Measurements from ENCODE around the gene PARN.
"Not testable (repeated sequence)": the region's sequence is repeated elsewhere in the genome, so short reads cannot be mapped to it uniquely, and the experiment has no call there.

The PARN gene

GRCh38 chr16:14437426-14437825 is 192.6 kb downstream of the PARN start:
- DNase-seq (ENCODE audit: low spot score), result no peak

GRCh38 chr16:14436401-14436955 is 193.6 kb downstream of the PARN start:
- DNase-seq (ENCODE audit: low spot score), result no peak

GRCh38 chr16:14434860-14435259 is 195.2 kb downstream of the PARN start:
- DNase-seq (ENCODE audit: low spot score), result no peak

GRCh38 chr16:14428971-14429637 is 201.0 kb downstream of the PARN start:
- not testable (repeated sequence) for DNase-seq (ENCODE audit: low spot score)

GRCh38 chr16:14428043-14428442 is 202.0 kb downstream of the PARN start:
- no peak for DNase-seq (ENCODE audit: low spot score)

GRCh38 chr16:14427371-14427948 is 202.6 kb downstream of the PARN start:
- DNase-seq (ENCODE audit: low spot score), result peak; percentile 28

GRCh38 chr16:14424595-14424994 is 205.5 kb downstream of the PARN start:
- no peak for DNase-seq (ENCODE audit: low spot score)

- DNase-seq (ENCODE audit: low spot score), result no peak
Observed at GRCh38 chr16:14423344-14423743, 206.7 kb downstream of the PARN start.

- no peak for DNase-seq (ENCODE audit: low spot score)
Observed at GRCh38 chr16:14420721-14421488, 209.2 kb downstream of the PARN start.

- DNase-seq (ENCODE audit: low spot score), result not testable (repeated sequence)
Observed at GRCh38 chr16:14420243-14420642, 209.8 kb downstream of the PARN start.

- DNase-seq (ENCODE audit: low spot score), result no peak
Observed at GRCh38 chr16:14419817-14420216, 210.2 kb downstream of the PARN start.

- DNase-seq (ENCODE audit: low spot score), result no peak
Observed at GRCh38 chr16:14418795-14419225, 211.2 kb downstream of the PARN start.

GRCh38 chr16:14416184-14416583 is 213.9 kb downstream of the PARN start:
- DNase-seq (ENCODE audit: low spot score), result no peak

GRCh38 chr16:14415291-14415690 is 214.8 kb downstream of the PARN start:
- no peak for DNase-seq (ENCODE audit: low spot score)

- DNase-seq (ENCODE audit: low spot score), result no peak
Observed at GRCh38 chr16:14409563-14409962, 220.5 kb downstream of the PARN start.

- DNase-seq (ENCODE audit: low spot score), result no peak
Observed at GRCh38 chr16:14407786-14408399, 222.2 kb downstream of the PARN start.

GRCh38 chr16:14405611-14406537 is 224.2 kb downstream of the PARN start:
- no peak for DNase-seq (ENCODE audit: low spot score)

GRCh38 chr16:14403001-14403389 is 227.1 kb downstream of the PARN start:
- DNase-seq (ENCODE audit: low spot score), result not testable (repeated sequence)

- not testable (repeated sequence) for DNase-seq (ENCODE audit: low spot score)
Observed at GRCh38 chr16:14402114-14403000, 227.7 kb downstream of the PARN start.

GRCh38 chr16:14401711-14402061 is 228.4 kb downstream of the PARN start:
- DNase-seq (ENCODE audit: low spot score), result not testable (repeated sequence)
